RPMI7951 (cell line): Measurements from ENCODE around the gene ETV6. TPM values are rescaled to one million over a fixed set of nuclear protein-coding genes. Genes with fewer than 3 reads are reported as not detected.

Experiments used
- DNase-seq: peaks from one replicate; pipeline ENCODE4 v3.0.0-alpha.2; 2012; ENCODE audit warnings: low read depth
- total RNA-seq: library from RNA; depleted of rRNA; stranded (reverse); fragments of >200 nt; shearing (Covaris generic); gene quantifications from 2 replicates; pipeline ENCODE4 v1.2.3, GENCODE V29; 2014

The ETV6 gene
- total RNA-seq, 1 experiment from 2014 or later, result 7.9 TPM

DNA sequence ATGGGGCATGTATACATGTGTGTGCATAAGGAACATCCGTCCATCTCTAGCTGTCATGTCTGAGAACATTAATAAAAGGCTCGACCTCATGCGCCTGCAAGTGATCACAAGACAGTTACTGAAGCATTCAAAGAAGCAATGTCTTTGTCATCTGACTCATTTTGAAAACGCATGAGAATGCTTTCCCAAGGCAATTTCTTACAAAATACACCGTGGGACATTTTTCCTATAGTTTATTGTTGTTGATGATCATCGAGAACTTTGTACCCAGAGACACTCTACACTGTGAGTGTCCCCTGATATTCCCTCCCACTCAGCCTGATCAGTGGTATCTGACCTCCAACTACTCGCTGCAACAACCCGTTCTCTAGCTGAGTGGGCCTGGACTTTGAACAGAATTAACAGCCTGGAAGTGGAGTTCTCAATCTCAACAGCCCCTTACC lies 68.1 kb downstream of the ETV6 start:
- peak; percentile 44 for DNase-seq

DNA sequence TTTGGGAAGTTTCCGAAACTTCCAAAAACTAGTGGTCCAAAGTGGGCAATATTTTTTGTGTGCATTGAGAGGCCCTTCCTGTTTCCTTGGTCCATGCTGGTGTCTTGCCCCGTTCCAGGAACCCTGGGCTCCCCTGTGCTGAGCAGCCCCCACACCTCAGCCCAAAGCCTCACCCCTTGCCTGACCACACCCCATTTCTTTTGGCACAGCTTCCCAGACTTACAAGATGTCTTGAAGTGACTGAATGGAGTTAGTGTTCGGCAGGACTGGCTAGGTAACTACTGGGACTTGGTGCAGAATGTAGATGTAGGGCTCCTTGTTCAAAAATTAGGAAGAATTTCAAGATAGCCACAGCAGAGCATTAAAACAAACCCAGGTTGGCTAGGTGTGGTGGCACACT lies 68.6 kb downstream of the ETV6 start:
- no peak for DNase-seq

DNA sequence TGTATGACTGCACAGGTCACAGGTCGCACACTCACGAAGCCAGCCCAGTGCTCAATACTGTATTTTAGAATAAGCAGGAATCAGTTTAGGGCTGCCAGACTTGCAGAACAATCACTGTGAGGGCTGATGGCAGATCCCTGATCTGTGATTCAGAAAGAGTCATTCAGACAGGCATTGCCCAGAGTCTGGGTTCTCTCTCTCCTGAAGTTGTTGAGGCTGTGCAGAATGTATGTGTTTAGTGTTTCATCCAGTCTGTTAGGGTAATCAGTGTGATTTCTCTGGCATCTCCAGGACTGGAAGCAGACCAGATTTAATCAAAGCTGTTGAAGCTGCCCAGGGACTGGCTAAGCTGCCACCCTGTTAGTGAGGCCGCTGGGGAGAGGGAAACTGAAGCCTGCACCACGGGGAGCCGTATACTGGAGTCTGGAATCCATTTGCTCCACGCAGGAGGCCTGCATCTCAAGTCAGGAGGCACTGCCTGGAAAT lies 69.3 kb downstream of the ETV6 start:
- DNase-seq, result peak; percentile 76

DNA sequence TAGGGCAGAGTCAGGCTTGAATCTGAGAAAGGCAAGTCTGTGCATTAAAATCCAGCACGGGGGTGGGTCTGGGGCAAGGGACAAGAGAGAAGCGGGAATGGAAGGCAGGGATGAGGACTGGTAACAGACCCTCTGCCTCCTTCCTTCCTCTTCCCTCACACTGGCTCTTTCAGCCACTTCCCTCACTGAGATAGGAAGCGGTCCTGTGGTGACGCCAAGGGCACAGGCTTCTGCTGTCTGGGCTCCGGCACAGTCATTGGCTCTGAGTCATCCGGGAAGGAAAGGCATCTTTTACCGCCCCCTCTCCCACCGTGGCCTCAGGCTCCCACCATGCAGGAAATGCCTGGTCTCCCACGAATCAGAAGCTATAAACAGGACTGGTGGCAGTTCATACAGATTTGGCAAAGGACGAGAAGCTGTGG lies 70.2 kb downstream of the ETV6 start:
- DNase-seq, result peak; percentile 96

DNA sequence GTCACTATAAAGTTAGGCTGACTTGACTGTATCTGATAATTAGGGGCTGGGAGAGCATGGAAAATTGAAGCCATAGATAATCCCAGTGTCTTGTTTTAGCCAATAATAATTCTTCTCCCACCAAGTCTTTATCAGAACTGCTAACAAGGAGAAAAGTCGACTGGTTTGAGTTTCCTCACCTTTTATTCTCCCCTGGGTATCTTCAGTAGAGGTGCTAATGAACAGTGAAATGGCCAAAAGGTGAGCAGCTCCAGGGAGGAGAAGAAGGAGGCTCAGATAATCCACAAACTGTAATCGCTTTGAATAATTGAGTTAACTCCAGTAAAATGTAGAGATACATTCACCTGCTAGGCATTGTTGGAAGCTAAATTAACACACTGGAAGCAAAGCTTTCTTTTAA lies 72.6 kb downstream of the ETV6 start:
- no peak for DNase-seq

DNA sequence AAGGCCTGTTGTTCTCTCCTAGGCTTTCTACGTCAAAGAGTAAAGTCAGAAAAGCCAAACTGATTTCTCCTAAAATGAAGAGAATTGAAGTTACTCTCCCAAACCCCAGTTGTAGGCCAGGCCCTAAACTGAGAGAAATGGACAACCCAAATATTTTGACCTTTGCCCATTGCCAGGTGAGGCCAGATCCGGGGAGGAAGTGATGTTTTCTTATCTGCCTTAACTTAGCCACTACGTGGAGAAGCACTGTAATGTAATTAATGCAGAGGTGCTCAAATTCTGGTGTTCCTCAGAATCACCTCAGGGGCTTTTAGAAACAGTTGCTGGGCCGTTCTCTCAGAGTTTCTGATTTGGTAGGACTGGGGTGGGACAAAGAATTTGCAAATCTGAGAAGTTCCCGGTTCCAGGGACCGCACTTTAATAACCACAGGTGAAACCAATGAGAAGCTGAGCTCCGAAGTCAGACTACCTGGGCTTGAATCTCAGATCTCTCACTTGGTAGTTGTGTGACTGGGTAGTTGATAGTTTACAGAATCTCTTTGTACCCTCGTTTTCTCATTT lies 73.2 kb downstream of the ETV6 start:
- no peak for DNase-seq

DNA sequence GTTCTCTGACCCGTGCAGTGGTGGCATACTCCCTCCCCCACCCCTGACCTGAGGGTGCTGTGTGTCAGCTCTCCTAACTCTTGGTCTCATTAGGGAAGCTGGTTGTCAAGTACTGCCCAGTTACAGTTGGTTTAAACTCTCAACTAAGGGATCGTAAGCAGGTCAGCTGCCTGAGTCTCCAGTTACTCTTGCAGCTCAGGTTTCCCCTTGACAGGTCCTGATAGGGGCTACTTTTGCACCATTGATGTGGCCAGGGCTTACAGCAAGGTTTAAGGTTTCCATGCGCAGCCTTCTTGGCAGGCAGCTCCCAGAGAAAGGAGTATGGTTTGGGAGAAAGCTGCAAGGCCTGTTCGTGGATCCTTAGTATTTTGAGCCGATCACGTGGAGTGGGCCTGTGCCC lies 74.5 kb downstream of the ETV6 start:
- DNase-seq, result peak; percentile 33

DNA sequence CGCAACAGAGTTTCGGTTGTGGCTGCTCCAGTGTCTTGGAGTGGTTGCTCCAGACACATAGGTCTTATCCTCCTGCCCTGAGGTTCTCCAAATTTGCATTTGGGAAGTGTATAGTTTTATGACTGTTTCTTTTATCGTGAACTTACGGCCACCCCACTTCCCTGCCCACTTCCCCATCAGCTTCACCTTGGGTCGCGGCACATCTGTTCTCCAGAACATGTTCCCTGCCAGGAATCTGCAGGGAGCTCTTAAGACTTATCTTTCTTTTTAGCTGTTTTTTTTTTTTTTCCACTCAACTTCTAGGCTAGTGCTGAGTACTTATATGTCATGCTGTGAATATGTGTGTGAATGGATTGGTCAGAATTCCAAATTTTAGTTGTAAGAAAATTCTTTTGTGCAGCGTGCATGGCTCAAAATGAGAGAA lies 75.4 kb downstream of the ETV6 start:
- no peak for DNase-seq

DNA sequence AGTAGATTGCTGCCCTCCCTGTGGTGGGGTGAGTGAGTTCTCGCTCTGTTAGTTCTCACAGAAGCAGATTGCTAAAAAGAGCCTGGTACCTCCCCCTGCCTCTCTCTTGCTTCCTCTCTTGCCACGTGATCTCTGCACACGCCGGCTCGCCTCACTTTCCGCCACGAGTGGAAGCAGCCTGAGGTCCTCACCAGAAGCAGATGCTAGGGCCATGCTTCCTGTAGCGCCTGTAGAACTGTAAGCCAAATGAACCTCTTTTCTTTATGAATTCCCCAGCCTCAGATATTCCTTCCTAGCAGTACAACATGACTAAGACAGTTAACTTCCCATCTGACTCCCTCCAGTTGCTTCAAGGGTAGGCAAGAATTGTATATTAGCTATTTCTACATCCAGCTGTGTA lies 76.2 kb downstream of the ETV6 start:
- DNase-seq, result no peak

DNA sequence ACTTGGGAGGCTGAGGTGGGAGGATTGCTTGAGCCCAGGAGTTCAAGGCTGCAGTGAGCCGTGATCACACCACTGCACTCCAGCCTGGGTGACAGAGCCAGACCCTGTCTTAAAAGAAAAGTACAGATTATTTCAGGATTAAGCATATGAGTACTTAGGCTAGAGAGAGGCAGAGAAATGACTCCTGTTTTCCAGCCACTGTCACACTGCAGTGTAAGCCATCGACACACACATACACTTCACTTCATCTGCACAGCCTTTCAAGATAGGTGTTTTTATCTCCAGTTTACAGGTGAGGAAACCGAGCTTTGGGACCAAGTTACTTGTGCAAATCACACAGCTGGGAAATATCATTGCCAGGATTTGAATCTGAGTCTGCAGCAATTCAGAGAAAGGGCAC lies 77.2 kb downstream of the ETV6 start:
- DNase-seq, result no peak

DNA sequence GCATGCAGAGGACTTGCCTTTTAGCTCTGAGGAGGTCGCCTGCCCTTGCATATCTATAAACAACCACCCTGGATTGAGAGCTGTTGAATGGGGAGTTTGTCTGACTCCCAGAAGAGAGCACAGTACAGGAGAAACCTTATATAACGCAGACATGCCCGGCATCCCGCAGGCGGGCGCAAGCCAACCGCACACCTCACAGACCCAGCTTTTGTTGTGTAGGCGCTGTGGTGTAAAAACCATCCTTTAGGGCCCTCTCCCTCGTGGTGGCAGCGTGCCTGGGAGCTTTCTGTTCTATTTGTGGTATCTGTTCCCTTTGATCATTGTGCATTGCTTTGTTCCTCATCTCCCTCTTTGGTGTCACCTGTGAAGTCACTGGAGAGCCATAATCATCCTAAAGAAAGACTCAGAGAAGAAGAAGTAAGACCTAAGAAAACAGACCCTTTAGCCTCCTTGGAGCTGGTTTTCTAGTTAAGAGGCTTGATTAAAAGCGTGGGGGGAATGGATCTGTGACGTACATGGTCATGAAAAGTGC lies 77.7 kb downstream of the ETV6 start:
- DNase-seq, result no peak

DNA sequence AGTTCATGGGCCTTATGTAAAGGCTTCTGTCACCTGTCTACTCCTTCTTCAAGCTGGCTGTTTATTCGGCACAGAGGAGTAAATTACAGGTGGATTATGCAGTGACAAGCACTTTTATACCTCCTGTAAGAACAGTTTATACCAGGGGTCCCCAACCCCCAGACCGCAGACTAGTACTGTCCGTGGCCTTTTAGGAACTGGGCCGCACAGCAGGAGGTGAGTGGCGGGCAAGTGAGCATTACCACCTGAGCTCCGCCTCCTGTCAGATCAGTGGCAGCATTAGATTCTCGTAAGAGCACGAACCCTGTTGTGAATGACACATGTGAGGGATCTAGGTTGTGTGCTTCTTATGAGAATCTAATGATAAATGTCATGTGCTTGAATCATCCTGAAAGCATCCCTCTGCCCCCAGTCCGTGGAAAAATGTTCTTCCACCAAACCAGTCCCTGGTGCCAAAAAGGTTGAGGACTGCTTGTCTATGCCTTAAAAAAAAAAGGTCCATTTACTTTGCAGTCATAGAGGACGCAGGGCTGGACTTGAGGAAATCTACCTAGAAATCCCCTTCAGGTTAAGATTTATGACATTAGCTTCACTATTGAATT lies 78.8 kb downstream of the ETV6 start:
- DNase-seq, result no peak

DNA sequence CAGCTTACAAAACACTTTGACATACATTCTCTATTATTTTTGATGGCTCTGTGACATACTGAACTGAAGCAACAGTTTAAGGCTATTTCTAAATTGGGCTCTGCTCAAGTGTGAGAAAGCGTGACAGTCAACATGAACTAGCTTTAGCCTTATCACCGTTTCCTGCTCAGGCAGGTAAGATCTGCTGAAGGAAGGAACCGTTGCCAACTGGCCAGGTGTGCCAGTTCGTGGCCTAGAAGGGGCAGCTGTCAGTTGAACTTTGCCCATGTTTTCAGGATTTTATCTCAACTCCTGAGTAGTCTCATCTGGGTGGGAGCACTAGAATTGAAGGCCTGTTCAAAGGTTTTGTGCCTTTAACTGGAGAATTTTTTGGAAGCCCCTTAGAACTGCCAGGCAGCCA lies 79.5 kb downstream of the ETV6 start:
- DNase-seq, result no peak

DNA sequence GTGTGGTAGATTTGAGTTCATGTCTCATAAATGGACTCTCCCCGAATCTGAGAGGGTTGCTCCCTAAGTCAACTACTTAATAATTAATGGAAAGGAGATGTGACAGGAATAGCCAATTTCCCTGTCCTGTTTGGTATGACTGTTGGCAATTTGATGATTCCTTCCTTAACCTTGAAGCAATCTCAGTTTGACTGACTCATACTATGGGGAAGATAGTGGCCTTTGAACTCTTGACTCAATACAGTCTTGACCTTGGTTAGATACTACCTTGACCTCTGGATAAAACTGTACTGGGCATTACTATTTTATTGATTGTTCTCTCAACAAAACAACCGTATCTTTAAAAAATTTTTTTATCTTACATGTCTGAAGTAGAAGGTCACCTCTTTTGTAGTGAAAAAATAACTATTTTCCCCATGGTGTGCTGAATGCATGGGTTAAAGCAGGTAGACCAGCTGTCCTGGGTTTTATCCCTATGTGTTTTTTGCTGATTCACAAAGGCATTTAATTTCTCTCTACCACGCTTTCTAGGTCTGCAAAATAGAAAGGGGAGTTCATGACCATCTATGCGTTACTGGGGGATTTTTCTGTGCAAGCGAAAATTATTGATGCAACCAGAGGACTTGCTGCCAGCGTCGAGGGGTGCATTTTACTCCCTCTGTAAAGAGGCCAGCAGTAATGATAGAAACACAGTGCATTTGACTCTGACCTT lies 80.1 kb downstream of the ETV6 start:
- no peak for DNase-seq

DNA sequence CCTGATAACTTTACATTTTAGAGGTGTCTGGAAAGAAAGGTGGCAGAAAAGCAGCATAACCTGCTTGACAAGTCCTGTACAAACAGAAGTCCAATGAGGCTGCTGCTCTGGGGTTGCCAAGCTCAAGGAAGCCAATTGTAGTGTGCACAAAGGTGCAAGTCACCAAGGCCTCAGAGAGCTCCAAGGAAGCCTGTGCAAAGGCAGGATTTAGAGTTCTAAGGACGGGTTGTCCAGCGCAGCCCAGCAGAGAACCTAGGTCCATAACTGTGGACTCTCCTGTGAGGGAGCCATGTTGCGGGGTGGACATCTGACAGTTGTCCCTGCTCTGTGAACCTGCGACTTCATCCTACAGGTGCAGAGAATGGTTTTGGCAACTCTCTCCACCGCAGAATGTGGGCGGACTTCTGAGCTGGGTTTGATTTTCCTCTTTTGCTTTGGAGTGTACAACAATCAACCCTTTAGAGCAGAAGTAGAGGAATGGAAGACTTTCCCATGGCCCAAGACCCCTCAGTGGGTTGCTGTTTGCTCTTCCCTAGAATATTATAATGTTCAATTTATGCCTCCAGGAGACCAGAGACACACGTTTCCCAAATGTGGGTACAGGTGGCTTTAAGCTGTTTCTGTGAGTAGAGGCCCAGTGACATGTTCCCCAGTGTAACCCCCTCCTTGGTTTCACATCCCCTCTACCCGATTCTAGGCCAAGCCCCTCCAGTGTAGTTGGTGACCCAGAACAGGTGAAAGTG lies 81.0 kb downstream of the ETV6 start:
- no peak for DNase-seq

DNA sequence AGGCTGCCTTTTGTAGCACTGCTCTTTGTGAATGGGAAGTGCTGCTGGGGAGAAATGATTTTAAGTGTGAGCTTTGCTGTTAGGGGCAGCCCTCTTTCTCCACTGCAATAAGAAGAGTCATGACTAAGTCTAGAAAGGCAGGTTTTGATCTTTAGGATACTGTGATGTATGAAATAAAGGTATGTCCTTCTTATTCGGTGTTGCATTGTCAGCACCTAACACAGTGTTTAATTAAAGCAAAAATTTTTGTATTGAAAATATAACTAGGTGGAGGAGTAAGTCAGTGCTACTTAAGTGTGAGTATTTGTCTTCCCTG lies 81.5 kb downstream of the ETV6 start:
- no peak for DNase-seq

DNA sequence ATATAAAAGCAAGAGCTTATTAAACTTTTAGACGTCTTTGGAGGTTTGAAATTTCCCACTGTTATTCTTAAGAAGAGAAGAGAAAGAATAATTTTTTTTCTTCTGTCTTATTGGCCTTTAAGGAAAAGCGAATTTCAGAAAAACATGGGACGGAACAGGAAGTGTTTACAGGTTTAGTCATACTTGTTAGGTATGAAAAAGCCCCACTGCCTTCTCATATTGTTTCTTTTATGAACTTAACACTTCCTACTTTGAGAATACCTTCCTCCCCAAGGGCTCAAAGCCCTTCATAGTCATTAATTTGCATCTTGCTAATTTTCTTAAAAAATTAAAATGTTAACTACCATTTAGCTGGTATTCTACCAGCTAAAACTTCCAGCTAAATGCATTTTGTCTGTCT lies 82.0 kb downstream of the ETV6 start:
- peak; percentile 41 for DNase-seq

DNA sequence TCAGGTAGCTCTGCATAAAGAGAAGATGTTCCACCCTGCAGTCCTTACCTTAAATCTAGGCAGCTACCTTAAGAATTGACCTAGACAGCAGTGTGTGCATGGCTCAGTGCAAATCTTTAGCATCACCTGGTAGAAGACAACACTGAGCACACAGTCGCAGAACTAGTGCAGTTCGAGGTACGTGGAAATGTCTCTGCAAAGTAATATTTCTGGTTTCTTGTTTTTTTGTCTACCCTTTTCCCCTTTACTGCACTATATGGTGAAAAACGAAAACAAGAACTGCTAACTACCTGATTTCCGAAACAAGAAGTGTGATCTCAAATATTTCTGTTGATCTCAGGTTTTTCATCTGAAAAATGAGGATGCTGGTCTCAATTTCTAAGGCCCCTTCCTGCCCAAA lies 82.5 kb downstream of the ETV6 start:
- DNase-seq, result no peak

DNA sequence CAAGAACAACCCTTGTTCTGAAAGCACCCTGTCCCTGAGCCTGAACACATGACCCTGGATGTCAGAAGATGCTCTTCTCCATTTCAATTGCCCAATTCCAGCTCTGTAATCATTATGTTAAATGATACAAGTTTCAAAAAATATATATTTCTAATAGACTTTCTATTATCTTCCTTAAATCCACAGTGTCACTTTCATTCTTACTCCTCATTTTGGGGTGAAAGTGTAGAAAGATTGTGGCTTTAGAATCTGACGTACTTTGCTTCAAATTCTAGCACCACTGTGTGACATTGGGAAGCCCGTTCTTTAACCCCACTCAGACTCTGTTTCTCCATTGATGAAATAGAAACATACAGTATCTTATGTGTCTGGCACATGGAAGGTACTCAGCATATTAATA lies 83.2 kb downstream of the ETV6 start:
- DNase-seq, result no peak

DNA sequence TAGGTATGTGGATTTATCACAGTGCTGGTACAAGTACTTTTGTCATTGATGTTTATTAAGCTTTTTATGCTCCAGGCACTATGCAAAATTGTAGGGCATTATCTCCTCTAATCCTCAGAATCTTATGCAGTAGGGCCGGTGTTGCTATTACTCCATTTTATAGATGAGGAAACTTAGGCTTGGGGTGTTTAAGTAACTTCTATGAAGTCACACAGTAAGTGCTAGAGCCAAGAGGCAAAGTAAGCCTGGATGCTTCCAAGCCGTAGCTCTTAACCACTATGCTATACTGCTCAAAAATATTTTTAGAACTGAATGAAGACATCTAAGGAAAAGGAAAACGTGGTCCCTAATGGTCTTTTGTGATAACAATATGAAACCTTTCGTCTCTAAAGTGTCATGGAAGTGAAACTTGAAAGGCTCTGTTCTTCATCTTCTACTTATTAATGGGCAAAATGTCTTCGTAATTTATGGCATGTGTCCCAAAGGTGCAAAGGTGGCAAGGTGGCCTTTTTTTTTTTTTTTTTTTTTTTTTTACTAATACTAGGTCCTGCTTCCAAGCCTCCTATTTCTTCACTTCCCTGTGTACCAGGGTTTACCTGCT lies 85.2 kb downstream of the ETV6 start:
- no peak for DNase-seq

DNA sequence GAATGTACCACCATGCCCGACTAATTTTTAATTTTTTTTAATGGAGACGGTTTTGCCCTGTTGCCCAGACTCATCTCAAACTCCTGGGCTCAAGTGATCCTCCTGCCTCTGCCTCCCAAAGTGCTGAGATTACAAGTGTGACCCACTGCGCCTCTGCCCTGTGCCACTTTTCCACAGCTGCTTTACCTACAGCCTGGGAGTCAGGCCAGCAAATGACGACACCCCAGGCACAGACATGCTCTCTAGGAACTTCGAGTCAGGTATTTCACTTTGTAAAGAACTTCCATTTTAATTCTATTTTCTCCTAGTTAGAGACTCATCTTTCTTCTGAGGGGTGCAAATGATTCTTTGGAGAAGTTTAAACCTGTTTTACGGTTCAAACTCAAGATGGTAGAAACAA lies 89.0 kb downstream of the ETV6 start:
- DNase-seq, result no peak

DNA sequence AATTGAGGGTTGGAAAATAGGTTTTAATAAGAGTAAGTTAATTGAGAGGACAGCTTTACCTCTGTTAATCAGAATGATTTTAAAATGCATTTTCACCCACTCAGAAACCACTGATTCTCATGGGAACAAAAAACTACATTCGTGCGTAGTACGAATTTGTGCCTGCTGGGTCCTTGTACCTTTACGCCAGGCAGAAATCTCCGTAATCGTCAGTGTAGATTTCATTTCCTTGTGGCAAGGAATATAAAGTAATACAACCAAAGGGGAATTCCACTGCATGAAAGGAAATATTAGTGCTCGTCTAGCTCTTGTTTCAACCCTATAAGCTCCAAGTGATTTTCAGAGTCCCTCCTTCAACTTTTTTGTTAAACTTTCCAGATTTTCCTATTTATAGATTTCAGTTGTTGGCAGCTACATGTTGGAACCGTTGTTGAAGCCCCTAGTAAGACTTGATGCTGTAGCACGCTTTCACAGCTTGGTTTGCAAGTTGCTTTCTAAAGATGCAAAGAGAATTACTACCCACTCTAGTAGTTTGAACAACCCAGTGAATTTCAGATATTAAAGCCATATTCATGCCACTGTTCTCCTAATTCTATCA lies 90.6 kb downstream of the ETV6 start:
- DNase-seq, result no peak
